Fibroblast of the conjunctiva (primary cell): Measurements from ENCODE around the gene MTG2.

Experiments
- DNase-seq: peaks from one replicate; pipeline ENCODE4 v3.0.0-alpha.2; 2010; ENCODE audit warnings: low read depth

The MTG2 gene, protein sequence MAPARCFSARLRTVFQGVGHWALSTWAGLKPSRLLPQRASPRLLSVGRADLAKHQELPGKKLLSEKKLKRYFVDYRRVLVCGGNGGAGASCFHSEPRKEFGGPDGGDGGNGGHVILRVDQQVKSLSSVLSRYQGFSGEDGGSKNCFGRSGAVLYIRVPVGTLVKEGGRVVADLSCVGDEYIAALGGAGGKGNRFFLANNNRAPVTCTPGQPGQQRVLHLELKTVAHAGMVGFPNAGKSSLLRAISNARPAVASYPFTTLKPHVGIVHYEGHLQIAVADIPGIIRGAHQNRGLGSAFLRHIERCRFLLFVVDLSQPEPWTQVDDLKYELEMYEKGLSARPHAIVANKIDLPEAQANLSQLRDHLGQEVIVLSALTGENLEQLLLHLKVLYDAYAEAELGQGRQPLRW

DNA sequence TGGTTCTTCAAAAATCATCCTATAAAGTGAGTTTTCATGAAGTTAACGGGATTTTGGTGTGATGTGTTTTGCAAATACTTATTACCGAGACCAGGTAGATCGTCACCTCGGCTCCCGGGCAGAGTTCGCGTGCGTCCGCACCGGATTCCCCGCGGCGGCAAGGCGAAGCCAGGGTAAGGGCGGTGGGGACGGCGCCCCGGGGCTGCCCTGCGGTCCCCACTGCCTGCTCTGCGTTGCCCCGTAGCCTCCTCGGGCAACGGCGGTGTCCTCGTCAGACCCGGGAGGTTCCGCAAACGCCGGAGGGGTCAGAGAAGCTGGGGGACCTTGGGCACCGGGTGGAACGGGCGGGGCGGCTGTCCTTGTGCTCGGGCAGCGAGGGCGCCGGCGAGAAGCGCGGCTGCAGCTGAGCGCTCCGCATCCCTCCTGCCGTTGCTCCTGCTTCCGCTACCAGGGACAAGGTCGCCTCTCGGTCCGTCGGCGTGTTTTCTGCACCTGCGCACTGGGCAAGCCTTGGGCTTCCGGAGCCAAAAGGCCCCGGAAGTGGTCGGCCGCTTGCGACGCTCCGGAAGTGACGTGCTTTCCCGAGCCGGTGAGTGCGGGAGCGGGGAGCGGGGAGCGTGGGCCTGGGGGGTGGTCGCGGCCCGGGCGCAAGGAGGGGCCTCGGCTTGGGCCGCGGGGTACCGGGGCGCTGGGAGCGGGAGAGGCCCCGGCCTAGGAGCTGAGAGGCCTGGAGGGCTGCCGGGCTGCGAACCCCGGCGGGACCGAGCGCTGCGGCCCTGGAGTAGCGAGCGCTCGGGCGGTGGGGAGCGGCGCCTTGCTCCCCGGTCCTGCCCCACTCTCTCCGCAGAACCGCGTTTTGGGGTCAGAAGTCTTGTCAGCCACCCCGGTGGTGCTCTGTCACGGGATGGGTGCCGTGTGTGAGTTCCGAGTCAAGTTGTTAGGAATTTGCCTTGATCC lies at the start of gene MTG2:
TSS of gene MTG2 (plus strand) at position 560 of the 957 bp plus-strand sequence. CDS start 10,393 bp downstream, outside the sequence.
- peak; percentile 84 for DNase-seq

DNA sequence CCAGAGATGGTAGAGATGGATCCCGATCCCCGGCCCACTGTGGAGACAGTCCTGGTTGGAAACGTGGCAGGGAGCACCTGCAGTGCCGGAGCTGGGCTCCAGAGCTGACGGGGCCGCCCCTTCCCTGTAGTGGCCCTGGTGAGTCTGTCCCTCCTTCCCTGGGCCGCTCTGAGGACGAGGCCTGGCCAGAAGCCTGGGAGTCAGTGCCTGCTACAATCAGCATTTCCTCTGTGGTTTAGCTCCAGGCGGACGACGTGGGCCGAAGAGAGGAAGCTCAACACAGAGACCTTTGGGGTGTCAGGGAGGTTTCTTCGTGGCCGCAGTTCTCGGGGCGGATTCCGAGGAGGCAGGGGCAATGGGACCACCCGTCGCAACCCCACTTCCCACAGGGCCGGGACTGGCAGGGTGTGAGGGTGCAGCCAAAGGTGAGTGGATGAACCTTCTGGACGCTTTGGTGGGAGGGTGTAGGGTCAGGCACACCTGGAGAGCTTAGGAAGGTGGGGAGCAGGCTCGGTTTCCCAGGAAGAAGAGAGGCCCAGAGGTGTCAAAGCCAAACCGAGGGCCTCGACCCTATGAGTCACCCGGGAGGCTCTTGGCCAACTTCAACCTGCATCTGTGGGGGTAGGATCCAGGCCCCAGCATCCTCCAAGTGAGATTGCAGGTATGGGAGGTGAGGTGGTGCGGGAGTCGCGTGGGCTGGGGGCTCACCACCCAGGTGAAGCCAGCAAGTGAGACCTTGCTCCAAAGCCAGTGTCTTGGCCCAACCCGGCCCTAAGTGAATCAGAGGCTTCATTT lies 49.6 kb upstream of the MTG2 start:
- DNase-seq = no peak

DNA sequence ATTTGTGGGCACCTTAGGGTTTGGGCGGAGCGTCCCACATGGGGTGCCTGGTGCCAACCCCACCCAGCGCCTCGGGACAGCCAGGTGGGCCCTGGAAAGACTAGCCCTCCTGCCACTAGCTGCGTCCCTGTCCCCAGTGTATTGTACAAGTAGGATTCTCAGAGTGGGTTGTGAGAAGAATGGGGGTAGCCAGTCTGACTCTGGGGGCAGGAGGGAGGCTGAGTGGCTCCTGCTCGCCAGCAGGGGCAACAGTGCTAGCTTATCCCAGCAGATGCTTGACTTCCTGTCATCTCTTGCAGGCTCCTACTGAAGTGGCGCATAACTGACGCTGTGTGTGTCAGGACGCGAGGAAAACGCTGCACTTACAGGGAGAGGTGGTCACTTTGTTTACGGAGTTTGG lies 49.0 kb upstream of the MTG2 start:
- no peak for DNase-seq

DNA sequence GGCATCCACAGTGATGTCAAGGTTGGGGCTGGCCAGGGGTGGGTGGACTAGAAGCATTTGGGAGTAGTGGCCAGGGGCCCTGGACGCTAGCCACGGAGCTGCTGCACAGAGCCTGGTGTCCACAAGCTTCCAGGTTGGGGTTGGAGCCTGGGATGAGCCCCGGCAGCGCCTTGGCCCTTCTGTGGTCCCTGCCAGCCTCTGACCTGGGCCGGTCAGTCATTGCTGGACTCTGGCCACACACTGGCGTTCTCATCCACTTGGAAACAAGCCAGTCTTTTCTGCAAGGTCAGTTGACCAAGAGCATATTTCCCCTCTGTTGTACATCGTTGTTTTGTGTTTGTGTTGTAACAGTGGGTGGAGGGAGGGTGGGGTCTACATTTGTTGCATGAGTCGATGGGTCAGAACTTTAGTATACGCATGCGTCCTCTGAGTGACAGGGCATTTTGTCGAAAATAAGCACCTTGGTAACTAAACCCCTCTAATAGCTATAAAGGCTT lies 48.0 kb upstream of the MTG2 start:
- DNase-seq = peak; percentile 61

DNA sequence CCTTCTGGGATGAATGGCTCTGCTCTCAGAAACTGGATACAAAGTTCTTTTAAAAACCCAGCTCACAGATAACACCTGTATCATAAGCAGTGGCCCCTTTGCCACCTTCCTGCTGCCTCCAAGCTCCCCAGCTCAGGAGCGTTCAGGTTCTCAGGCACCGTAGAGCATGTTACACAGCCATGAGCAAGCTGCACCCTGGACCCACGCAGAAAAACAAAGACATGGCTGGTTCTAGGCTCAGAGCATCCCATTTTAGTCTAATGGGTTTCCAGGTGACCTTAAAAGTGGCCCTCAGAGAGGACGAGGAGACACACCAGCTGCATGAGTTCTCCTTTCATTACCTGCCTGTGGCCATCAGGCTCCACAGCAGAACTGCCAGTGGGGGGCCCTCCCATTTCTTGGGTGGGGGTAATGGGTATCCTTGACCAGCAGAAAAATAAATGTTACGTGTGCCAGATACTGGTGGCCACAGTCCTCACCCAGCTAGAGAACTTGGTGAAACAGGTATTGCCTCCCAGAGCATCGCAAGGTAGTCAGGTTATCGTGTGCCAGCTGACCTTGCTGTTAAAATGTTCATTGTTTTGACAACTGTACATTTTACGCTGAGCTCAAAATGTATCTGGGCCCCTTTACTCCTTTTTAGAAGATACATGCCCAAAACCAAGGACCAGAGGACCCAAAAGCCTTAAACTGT lies 47.1 kb upstream of the MTG2 start:
- DNase-seq = no peak

DNA sequence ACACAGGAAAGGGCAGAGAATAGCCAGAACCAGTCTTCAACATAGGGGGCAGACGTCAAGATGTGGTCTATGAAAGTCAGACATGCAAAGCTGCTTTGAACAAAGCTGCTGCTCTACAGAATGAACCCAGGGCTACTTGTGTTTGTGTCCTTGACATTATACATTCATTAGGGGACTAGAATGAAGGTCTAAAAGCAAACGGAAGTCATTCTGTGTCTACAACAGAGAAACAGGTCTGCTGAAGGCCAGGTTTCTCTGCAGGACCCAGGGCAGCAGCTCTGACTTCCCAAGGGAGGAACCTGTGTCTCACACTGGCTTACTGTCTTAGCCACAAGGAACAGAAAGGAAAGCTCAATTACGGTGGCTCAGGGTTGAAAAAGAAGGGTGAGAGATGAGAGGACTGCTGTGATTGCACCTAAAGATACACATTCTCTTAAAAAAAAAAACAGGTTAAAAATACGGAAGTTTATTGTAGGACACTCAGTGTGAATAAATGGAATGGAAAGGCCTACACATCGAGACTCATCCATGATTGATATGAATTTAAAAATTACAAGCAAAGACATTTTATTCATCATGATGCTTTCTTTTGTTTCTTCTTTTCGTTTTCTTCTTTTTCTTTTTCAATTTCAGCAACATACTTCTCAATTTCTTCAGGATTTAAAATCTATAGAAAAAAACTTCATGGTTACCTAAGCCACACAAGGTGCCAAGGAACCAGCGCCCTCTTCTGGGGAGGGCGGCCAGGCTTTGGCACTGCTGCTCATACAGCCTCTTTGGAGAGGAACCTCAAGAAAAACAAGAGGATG lies 46.3 kb upstream of the MTG2 start:
- DNase-seq = peak; percentile 57

DNA sequence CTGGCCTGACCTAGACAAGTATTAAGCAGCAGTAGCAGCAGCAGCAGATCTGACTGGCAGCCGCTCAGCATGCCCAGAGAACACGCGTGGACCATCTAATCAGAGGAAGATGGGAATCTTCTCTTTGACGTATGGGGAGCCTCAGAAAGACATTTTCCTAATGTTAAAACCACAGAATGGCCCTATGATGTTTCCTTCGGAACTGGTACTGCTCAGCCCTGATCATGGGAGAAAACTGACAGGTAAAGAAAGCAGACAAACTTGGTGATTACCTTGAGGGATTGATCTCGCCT lies 45.8 kb upstream of the MTG2 start:
- no peak for DNase-seq

DNA sequence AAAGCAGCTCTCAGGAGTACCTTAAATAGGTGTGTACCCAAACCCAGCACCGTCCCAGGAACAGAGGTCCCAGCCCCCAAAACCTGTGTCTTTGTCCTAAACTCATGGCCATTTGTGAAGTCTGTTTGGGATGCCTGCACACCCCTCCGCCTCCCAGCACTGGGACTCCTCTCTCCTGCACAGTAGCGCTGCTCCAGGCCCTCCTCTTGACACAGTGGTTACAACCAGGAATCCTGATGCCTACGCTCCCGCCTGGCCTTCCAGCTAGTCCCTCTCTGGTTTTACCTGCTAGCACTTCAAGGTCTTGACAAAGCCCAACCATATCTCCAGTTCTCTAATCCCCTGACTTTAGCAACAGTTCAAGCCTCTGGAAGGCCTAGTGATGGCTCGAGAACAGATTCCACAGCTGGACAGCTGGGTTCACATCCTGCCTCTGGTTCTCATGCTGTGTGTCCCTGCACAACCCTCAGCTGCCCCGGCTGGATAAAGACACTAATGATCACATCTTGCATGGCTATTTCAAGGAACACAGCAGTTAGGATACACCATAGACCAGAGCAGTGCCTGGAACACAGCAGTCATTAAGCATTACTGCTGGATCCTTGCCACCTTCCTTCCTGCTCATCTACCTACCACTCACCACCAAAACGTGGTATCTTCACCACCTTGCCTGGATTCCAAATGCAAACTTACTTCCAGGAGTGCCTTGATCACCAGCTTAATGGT lies 45.2 kb upstream of the MTG2 start:
- DNase-seq = no peak

DNA sequence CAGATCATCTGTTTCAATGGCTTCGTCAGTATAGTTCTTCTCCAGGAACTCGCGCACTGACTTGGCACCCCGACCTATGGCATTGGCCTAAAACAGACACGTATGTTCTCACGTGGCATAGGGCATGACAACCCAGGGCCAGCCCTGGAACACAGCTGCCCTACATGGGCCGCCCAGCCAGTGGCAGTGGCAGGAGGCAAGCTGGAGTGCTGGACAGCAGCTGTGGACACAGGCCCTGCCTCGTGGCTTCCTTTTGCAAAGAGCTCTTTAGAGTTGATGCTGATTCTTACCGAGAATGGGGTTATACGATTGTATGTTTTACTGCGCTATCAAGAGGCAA lies 44.7 kb upstream of the MTG2 start:
- DNase-seq = no peak

DNA sequence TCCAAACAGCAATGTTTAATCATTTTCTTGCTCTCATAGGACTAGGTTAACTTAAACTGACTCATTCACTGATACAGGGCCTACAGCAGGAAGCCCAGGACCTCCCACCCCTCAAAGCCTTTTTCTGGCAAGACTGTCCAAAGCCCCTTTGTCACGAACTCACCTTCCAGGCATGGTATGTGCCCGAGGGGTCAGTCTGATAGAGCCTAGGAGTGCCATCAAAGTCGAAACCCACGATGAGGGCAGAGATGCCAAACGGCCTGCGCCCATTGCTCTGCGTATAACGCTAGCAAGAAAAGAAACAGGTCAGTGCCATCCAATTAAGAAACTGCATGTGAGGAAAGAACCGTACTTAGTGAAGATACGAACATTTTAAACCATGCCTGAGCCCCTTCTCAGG lies 43.9 kb upstream of the MTG2 start:
- DNase-seq = no peak

DNA sequence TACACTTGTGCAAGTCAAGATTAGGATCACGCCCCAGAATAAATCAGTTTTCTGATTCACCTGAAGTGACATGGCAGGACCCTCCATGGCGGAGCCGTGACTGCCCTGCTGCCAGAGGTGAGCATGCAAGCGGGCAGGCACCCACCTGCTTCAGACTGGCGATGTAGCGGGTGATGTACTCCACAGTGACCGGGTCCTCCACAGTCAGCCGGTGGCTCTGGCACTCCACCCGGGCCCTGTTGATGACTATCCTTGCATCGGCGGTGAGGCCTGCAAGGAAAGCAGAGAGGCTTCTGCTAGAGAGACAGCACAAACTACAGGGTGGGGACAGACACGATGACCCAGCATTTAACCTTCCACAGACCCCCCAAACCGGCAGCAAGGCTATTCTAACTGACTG lies 43.2 kb upstream of the MTG2 start:
- no peak for DNase-seq

DNA sequence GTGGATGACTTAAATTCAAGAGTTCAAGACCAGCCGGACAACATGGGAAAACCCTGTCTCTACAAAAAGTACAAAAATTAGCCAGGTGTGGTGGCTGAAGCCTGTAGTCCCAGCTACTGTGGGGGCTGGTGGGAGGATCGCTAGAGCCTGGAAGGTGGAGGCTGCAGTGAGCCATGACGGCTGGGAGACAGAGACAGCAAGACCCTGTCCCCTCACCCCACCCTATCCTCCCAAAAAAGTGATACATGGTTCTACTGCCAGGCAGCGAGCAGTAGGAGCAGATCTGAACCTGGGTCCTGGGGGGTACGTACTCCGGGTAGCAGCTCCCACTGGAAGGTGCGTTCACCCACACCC lies 41.8 kb upstream of the MTG2 start:
- no peak for DNase-seq

DNA sequence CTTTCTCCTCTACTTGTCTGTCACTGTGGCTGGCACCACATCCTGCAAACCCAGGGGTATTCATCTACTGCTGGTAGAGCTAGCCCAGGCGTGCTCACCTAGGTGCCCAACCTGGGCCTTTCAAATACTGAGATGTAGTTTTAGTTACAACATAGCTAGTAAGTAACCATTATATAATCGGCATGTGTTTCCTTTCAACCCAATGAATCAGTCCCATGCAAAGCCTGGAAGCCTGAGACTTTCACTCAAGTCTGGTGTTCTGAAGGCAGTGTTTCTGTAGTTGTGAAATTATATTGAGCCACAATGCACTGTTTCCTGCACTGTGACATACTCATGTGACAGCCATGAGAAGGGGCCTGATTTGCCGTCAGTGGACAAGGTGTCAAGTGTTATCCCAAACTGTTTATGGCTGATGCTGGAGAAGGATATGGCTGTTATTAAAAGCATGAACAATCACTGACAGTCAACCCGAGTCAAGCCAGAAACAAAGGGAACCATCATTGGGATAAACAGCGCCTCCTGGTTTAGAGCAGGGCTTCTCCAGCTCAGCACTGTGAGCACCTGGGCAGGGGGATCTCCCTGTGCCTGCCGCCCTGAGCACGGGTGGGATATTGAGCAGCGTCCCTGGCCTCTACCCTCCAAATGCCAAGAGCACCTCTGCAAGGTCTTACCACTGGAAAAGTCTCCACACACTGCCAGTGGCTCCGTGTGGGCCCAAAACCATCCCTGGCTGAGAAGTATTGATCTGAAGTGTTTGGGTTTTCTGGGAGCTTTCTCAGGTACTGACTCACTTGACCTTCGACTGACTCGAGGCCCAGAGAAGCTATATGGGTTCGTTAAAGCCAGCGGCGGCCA lies 41.2 kb upstream of the MTG2 start:
- DNase-seq = no peak

DNA sequence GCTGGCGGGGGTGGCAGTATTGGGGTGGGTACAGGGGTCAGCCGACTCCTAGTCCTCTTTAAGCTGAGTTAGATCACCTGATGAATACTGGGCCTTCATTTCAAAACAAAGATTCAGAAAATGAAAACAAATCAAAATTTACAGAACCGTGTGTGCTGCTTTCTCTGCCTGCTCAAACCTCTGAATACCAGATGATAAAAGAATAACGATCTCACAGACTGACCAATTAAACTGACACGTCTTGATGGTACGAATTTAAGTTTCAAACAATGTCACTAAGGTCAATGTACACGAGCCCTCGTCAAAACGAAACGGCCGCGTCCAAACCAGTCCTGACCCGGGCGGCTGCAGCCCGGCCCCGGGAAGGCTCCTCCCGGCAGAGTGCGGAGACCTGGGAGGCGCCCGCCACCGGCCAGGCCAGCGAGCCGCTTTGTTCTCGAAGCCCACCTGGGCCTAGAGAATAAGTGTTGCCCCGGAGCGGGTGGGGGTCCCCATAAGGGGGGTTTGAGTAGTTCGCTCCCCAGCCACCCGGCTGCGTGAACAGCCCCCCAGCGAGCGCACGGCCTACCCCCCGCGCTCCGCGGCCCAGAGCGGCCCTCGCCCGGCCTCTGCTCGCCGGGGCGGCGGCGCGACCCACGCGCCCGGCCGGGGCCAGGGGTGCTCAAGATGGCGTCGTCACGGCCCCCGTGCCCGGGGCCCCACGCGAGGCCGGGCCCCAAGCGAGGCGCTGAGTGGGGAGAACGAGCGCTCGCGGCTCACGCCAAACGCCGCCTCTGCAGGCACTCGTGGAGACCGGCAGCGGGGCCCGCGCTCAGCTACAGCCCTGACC lies 40.4 kb upstream of the MTG2 start:
- DNase-seq = no peak

DNA sequence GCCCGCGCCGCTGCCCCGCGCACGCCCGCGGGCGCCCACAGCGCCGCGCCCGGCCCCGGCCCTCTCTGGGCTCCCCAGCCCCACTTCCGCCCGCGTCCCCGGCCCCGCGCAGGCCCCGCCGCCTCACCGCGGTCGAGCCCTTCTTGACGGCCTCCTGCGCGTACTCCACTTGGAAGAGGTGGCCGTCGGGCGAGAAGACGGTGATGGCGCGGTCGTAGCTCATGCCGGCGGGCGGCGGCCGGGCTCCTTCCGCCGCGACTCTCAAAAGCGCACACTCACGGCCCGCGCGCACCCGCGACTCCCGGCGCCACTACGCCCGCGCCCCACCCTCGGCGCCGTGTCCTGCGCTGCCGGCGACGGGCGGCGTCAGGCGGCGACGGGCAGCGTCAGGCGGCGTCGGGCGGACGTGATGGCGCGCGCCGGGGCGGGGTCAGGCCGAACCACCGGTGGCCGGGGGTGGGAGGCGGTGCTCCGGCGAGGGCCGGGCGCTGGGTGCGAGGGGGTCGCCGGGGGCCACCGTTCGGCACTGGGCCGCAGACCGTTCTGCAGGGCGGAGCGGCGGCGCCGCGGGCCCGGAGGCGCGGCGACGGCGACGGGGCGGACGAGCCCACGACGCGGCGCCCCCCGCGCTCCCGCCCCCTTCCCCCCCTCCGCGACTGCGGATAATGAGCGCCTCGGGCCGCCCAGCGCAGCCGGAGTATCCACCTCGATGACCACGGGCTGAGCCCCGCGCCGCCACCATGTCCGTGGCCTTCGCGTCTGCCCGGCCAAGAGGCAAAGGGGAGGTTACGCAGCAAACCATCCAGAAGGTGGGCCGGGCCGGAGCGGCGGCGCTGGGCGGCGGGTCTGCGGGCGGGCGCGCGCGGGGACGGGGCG lies 39.5 kb upstream of the MTG2 start, which contains the start of the genes PSMA7 and SS18L1:
TSS of gene PSMA7 (minus strand) at position 314 of the 876 bp plus-strand sequence. CDS start at position 223, 91 bp downstream.
TSS of gene SS18L1 (plus strand) at position 689 of the 876 bp plus-strand sequence. CDS start at position 741, 52 bp downstream.
- DNase-seq = peak; percentile 51

DNA sequence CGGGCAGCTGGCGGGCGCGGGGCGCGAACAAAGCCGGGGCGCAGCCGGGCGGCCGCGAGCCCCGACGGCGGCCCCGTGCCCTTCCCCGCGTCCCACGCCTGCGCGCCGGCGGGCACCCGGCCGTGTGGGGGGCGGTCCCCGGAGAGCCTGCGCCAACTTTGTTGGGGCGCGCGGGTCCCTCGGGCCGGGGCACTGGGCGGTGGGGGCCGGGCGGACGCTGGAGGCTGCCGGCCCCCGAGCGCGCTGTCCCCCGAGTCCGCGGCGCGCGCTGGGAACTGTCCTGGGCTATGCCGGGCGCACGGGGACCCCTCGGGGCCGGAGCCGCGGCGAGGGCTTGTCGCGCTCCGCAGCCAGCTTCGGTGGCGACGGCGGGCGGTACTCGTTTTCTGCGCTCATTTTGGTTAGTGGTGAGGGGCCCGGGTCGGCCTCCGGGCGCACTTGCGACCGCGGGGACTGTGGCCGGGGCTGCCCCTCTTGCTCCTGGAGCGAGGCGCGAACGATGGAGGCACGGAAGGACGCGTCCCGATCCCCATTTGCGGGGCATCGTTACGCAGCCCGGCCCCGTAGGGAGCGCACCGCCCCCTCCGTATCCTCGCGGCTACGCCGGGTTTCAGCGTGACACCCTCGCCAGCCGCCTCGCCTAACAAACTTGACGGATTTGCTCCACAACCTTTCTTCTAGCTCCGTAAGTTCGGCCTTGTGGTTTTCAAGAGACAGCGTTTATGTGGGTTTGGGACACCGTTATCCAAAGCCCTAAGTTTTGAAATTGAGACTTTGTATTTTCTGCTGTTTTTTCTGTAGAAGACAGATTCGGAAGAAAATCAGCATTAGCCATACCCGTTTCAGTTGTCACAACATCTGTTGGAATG lies 38.6 kb upstream of the MTG2 start:
- DNase-seq = no peak
